ENCODE measurements around the gene CHST6.
"Not testable (repeated sequence)": the region's sequence is repeated elsewhere in the genome, so short reads cannot be mapped to it uniquely, and the experiment has no call there.

The CHST6 gene

DNA sequence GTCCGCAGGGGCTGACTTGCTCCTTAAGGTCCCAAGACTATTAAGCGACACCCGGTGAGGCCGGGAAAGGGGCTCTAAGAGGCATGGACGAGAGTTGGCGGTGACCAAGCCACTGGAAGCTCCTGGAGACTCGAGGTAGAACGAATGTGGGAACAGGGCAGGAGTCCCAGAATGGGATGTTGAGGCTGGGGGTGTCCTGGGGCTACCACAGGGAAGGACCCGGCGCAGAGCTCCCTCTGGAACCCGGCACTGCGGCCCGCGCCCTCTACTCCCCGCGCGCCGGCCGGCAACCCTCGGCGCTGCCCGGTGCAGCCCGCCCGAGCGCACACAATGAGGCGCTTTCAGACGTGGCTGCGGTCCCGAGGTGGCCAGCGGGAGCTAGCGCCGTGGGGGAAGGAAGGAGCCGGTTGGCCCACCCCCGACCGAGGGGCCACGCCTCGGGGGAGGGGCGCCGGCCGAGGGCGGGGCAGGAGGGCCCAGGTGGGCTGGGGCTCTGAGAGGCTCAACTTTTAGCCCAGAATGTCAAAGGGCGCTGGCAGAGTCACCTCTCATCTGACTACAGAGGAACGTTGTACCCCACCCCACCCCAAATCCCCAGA, at the start of gene CHST6:
Gene CHST6, minus strand, starts transcription at position 366 of the 599 bp plus-strand sequence. CDS start 15,613 bp downstream, outside the sequence.
- DNase-seq (ENCODE audit: low read depth): no peak

- DNase-seq (ENCODE audit: low read depth): not testable (repeated sequence)
Observed at GRCh38 chr16:75542462-75542861, 47.2 kb upstream of the CHST6 start.

DNA sequence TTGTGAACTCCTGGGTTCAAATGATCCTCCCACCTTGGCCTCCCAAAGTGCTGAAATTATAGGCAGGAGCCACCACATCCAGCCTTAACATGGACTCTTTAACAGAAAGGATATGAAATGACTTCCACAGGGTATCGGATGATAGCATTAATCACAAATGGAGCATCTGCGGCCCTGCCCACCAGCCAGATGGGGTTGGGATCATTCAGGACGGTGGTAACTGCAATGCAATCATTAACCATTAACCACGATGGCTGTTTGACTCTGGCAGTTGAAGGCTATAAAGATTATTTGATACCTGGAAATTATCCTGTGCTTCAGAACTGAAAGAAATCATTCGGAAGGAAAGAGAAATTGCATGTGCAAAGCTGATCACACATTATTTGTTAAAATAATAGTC, 46.0 kb upstream of the CHST6 start:
- no peak for DNase-seq (ENCODE audit: low read depth)

- not testable (repeated sequence) for DNase-seq (ENCODE audit: low read depth)
Observed at GRCh38 chr16:75538882-75539565, 43.8 kb upstream of the CHST6 start.

DNA sequence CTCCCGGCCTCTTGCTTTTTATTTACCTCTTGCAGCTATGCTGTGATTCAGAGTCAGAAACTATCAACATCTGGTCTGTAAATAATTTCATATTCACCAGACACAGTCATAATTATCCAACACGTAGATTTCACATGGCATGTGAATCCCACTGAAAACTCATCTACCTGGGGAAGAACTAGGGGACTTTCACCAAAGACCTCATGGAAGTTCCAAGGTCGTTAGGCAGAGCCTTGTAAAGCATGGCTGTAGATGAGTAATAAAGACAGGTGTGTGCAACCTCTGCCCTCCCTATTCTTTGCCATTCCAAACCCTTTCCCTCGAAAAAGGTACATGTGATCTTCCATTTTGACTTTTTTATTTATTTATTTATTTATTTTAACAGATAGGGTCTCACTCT, 42.5 kb upstream of the CHST6 start:
- no peak for DNase-seq (ENCODE audit: low read depth)

DNA sequence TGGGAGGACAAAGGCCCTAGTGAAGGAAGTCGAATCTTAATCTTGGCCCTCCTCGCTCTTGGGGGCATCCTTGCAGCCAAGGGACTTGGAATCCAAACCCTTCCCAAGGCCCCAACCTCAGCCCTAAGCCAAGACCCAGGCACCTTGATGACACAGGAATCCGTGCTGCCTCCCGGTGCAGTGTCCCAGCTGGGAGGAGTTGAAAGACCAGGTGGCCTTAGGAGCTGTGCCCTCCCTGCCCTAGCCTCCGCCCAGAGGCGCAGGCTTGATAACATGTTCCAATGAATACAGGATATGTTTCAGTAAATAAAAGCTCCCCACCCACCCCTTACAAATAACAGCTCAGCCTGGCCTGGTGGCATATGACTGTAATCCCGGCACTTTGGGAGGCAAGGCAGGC, 40.7 kb upstream of the CHST6 start, which contains the start of gene CHST5:
Gene CHST5, minus strand, starts transcription at position 208 of the 400 bp plus-strand sequence. CDS start 5,724 bp downstream, outside the sequence.
- DNase-seq (ENCODE audit: low read depth): no peak

- no peak for DNase-seq (ENCODE audit: low read depth)
Observed at GRCh38 chr16:75535211-75535843, 40.1 kb upstream of the CHST6 start.

GRCh38 chr16:75534560-75535205, 39.4 kb upstream of the CHST6 start:
- no peak for DNase-seq (ENCODE audit: low read depth)

DNA sequence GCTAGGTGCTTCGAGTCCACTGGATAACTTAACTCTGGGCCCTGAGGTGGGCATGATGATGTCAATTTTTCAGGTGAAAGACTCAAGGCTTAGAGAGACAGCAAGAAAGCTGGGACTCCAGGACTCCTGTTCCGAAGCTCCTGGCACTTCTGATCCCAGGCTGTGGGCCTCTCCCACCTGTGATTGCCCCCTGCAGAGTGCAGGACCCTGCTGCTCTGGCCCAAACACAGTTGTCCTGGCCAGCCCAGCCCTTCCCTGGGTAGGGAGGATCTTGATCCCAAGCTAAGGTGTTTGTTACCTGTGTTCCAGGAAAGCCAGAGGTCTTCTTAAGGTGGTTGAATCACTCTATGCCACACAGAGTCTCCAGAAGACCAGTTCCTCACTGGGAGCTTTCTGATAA, 37.5 kb upstream of the CHST6 start:
- DNase-seq (ENCODE audit: low read depth): no peak

- DNase-seq (ENCODE audit: low read depth): no peak
Observed at GRCh38 chr16:75532142-75532765, 37.0 kb upstream of the CHST6 start.

DNA sequence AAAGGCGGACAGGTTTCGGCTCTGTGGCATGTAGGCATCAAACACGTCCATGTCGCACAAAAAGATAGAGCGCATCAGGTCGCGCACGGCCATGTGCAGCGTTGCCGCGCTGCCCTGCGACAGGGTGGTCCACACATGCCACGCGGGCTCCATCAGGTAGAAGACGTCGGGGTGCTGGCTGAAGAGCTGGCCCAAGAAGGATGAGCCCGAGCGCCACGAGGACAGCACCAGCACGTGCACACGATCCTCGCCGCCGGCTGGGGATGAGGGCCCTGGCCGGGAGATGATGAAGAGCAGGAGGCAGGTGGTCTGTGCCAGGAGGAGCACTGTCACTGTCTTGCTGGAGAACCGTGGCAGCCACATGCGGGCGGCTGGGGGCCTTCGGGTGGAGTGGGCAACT, 34.7 kb upstream of the CHST6 start:
- DNase-seq (ENCODE audit: low read depth): no peak

DNA sequence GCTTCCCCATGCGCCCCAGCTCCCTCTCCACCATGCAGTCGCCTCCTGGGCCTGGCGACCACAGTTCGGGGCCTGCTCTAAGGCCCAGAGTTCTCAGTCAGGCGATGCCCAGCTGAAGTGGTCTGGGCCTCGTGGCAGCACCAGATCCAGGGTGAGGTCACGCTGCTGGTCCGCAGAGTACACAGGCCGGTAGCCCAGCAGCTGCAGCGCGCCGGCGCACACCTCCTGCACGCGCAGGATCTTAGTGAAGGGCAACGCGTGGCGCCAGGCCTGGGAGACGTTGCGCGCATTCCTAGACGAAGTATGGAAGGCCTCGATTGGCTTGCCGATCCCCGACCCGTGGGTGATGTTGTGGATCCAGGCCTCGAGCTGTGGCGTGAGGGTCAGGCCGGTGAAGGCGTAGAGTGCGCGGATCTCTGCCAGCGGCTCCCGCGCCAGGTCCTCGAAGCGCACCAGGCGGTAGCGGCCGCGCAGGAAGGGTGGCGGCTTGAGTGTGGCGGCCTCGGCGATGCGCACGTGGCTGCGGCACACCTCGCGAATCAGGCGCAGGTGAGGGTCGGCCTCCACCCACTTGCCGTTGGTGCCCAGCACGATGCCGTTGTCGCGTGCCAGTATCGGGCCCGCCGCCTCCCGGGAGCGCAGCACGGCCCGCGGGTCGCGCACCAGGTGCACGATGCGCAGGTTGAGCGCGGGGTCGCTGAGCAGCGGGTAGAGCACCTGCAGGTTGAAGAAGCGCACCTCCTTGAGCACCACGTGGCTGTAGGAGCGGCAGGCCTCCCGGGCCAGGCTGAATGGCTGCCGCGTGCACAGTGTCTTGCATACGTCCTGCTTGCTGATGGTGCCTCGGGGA, 34.0 kb upstream of the CHST6 start:
- DNase-seq (ENCODE audit: low read depth): no peak

DNA sequence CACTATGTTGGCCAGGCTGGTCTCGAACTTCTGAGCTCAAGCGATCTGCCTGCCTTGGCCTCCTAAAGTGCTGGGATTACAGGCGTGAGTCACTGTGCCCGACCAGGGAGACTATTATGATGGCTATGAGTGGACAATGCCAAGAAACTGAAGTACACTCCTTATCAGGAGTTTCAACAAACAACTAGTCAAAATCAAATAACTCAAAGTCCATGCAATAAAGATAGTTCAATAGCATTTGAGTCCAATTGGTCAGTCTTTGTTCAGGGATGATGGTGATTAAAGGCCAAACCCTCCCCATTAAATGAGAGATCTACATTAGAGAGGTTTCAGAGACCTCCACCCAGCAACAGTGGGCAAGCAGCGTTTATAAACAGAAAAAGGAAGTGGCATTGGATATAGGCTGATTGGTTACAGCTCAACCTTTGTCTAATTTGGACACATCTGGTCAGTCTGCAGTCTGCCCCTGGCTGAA, 32.6 kb upstream of the CHST6 start:
- DNase-seq (ENCODE audit: low read depth): no peak

GRCh38 chr16:75526032-75526790, 31.0 kb upstream of the CHST6 start:
- DNase-seq (ENCODE audit: low read depth): no peak

GRCh38 chr16:75519175-75519574, 23.9 kb upstream of the CHST6 start:
- DNase-seq (ENCODE audit: low read depth): no peak

DNA sequence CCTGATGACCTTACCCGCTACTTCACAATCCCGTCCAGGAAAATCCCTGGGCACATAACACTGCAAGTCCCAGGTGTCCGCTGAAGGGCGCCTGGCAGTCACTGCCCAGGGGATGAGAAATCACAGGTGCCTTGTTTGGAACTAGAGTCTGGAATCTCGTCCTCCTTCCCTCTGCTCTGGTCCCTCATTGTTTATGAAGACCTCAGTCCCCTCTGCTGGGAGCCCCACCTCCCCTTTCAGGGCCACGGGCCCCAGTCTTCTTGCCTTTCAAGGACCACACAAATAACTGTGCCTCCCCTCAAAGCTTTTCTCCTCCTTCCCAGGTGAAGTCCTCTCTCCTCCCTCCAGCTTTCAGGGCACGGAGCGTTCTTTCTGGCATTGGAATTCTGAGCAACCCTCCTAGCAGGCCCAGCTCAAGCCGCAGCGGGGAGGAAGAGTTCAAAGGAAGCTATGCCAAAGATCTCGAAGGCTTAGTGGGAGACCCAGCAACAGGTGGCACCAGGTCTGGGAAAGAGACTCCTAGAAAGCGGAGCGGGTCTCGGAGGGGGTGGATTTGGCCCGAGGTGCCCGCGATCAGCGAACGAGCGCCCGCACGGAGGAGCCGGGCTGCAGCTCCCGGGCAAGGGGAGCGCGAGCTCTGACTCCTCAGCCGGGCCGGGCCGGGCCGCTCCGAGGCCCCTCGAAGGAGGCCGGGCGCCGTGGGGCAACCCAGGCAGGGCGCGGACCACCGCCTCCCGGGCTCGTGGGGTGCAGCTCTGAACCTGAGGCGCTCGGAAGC, 21.1 kb upstream of the CHST6 start:
- not testable (repeated sequence) for DNase-seq (ENCODE audit: low read depth)

DNA sequence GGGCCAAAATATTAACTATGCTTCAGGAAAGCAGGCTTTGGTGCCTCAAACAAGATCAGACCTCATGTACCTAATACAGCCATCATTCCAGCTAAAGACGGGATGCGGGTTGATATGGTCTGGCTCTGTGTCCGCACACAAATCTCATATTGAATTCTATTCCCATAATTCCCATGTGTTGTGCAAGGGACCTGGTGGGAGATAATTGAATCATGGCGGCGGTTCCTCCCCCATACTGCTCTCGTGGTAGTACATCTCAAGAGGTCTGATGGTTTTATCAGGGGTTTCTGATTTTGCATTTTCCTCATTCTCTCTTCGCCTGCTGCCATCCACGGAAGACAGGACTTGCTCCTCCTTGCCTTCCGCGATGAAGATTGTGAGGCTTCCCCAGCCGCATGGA, 19.1 kb upstream of the CHST6 start:
- DNase-seq (ENCODE audit: low read depth): no peak

GRCh38 chr16:75506574-75506973, 11.3 kb upstream of the CHST6 start:
- DNase-seq (ENCODE audit: low read depth): peak; percentile 96

DNA sequence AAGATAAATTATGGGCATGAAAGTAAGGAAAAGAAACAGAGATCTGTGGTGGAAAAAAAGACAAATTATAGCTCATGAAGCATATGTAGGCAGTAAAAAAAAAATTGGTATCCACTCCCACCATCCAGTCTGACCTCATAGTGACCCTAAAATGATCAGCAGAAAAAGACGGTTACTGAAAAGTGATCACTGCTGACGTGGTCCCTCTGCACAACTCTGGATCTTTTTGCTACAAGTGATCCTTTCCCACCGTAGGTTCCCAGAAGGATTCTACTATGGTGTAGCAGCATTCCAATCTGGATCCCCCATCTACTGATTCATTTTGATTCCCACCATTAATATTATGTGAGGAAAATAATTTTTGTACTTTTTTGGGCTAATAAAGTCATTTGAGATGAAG, 10.9 kb upstream of the CHST6 start:
- no peak for DNase-seq (ENCODE audit: low read depth)

DNA sequence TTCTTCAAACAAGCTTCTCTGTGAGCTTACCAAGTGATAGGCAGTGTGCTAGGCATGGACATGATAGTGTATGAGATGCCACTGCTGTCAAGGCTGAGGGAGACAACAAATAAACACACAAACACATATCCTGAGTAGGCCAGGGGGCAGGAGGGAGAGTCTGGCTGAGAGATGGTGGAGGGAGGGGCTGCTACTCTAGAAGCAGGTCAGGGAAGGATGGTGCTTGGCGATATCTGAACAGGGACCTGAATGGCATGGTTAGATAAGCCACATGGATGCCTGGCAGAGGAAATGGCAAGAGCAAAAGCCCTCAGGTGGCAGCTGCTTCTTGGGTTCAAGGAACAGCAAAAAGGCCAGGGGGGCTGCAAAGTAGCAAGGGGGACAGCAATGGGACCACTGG, 8.6 kb upstream of the CHST6 start:
- no peak for DNase-seq (ENCODE audit: low read depth)

Data from fibroblast of gingiva (primary cell).